ENCODE measurements around the gene CCDC89.

The CCDC89 gene

DNA sequence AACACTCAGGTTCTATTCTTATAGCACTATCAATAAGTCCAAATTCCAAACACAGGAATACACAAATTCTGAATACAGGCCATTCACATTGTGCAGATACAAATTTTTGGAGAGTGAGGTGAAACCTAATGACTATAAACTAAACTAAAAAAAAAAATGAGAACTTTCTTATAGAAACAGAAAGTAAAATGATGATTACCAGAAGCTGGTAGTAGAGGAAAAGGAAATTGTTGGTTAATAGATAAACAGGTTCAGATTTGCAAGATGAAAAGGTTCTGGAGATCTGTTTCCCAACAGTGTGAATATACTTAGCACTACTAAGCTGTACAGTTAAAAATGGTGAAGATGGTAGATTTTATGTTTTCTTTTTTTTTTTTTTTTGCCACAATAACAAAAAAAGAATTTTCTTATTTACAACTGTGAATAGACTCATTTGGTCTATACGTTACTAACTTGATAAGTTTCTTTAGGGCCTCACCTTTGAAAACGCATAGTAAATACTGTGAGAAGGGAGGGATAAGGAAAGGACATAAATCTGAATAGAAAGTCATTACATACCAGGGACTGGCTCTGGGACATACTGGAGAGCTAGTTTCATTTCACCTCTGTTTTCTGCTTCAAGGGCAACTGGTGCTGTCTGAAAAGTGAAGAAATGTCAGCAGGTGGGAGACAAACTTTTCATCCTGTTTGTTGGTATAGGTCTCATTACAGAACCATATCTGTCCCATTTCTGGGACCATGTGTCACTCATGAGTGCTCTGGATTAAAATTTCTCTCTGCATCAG lies 14.2 kb upstream of the CCDC89 start:
- no peaks in the 10 kb centered on the region for H3K36me3 ChIP-seq (ENCODE audit: insufficient read depth, low read length)
- H3F3A ChIP-seq (ENCODE audit: insufficient read depth, low read length), result no peaks in the 10 kb centered on the region
- no peaks in the 10 kb centered on the region for H3K4me1 ChIP-seq (ENCODE audit: insufficient read depth, low read length, severe bottlenecking)
- no peaks in the 10 kb centered on the region for H3K27me3 ChIP-seq (ENCODE audit: insufficient read depth, low read length)
- H2AFZ ChIP-seq (ENCODE audit: low read length), result no peak overlapping the region
- H3K79me2 ChIP-seq (ENCODE audit: insufficient read depth, low read length), result no peaks in the 10 kb centered on the region
- H4K20me1 ChIP-seq (ENCODE audit: insufficient read depth, low read length), result no peaks in the 10 kb centered on the region
- no peaks in the 10 kb centered on the region for H3K9me2 ChIP-seq (ENCODE audit: low read depth, low read length)
- TF ChIP-seq EZH2 (IDR thresholded peaks at IDR 0.05; ENCODE audit: borderline replicate concordance, low read length), result no peak
- TF ChIP-seq, protein P1, sequence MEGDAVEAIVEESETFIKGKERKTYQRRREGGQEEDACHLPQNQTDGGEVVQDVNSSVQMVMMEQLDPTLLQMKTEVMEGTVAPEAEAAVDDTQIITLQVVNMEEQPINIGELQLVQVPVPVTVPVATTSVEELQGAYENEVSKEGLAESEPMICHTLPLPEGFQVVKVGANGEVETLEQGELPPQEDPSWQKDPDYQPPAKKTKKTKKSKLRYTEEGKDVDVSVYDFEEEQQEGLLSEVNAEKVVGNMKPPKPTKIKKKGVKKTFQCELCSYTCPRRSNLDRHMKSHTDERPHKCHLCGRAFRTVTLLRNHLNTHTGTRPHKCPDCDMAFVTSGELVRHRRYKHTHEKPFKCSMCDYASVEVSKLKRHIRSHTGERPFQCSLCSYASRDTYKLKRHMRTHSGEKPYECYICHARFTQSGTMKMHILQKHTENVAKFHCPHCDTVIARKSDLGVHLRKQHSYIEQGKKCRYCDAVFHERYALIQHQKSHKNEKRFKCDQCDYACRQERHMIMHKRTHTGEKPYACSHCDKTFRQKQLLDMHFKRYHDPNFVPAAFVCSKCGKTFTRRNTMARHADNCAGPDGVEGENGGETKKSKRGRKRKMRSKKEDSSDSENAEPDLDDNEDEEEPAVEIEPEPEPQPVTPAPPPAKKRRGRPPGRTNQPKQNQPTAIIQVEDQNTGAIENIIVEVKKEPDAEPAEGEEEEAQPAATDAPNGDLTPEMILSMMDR (IDR thresholded peaks at IDR 0.05; ENCODE audit: low read length), result no peak
- H3K4me2 ChIP-seq (ENCODE audit: low read length), result no peak overlapping the region
- no peak overlapping the region for H3K4me3 ChIP-seq (ENCODE audit: low read depth, low read length, poor library complexity, severe bottlenecking)
- no peak overlapping the region for H3K27ac ChIP-seq (ENCODE audit: low read depth, low read length, poor library complexity, severe bottlenecking)
- H3K9ac ChIP-seq (ENCODE audit: low read length), result no peak overlapping the region
- no peaks in the 10 kb centered on the region for H3K9me3 ChIP-seq (ENCODE audit: low read length)

GRCh38 chr11:85698195-85698594 lies 12.2 kb upstream of the CCDC89 start:
- Histone ChIP-seq H3K9me3 (ENCODE audit: low read length) (no peaks in the 10 kb centered on the region), H4K20me1 (ENCODE audit: insufficient read depth, low read length) (no peaks in the 10 kb centered on the region), H2AFZ (ENCODE audit: low read length) (no peak overlapping the region), H3K9ac (ENCODE audit: low read length) (no peak overlapping the region), H3K79me2 (ENCODE audit: insufficient read depth, low read length) (no peaks in the 10 kb centered on the region), H3K9me2 (ENCODE audit: low read depth, low read length) (no peaks in the 10 kb centered on the region), H3K4me1 (ENCODE audit: insufficient read depth, low read length, severe bottlenecking) (no peaks in the 10 kb centered on the region), H3F3A (ENCODE audit: insufficient read depth, low read length) (no peaks in the 10 kb centered on the region), H3K36me3 (ENCODE audit: insufficient read depth, low read length) (no peaks in the 10 kb centered on the region), H3K4me2 (ENCODE audit: low read length) (no peak overlapping the region), H3K4me3 (ENCODE audit: low read depth, low read length, poor library complexity, severe bottlenecking) (no peak overlapping the region), H3K27me3 (ENCODE audit: insufficient read depth, low read length) (no peaks in the 10 kb centered on the region), H3K27ac (ENCODE audit: low read depth, low read length, poor library complexity, severe bottlenecking) (no peak overlapping the region)
- TF ChIP-seq, protein P1 (IDR thresholded peaks at IDR 0.05; ENCODE audit: low read length), result no peak
- TF ChIP-seq EZH2 (IDR thresholded peaks at IDR 0.05; ENCODE audit: borderline replicate concordance, low read length), result no peak

- Histone ChIP-seq H3F3A (ENCODE audit: insufficient read depth, low read length) (no peaks in the 10 kb centered on the region), H2AFZ (ENCODE audit: low read length) (no peak overlapping the region), H3K9me3 (ENCODE audit: low read length) (no peaks in the 10 kb centered on the region), H4K20me1 (ENCODE audit: insufficient read depth, low read length) (no peaks in the 10 kb centered on the region), H3K36me3 (ENCODE audit: insufficient read depth, low read length) (no peaks in the 10 kb centered on the region), H3K27me3 (ENCODE audit: insufficient read depth, low read length) (no peaks in the 10 kb centered on the region), H3K4me2 (ENCODE audit: low read length) (no peak overlapping the region), H3K4me1 (ENCODE audit: insufficient read depth, low read length, severe bottlenecking) (no peaks in the 10 kb centered on the region), H3K27ac (ENCODE audit: low read depth, low read length, poor library complexity, severe bottlenecking) (no peak overlapping the region), H3K9ac (ENCODE audit: low read length) (no peak overlapping the region), H3K4me3 (ENCODE audit: low read depth, low read length, poor library complexity, severe bottlenecking) (no peak overlapping the region), H3K9me2 (ENCODE audit: low read depth, low read length) (no peaks in the 10 kb centered on the region), H3K79me2 (ENCODE audit: insufficient read depth, low read length) (no peaks in the 10 kb centered on the region)
- TF ChIP-seq, protein P1 (IDR thresholded peaks at IDR 0.05; ENCODE audit: low read length), result no peak
- no peak for TF ChIP-seq EZH2 (IDR thresholded peaks at IDR 0.05; ENCODE audit: borderline replicate concordance, low read length)
Measured at GRCh38 chr11:85697747-85698146, 11.8 kb upstream of the CCDC89 start.
